T47D (cell line): ENCODE data around the gene MYG1.

ENCODE experiments used
- DNase-seq, 2 experiments: peaks; one replicate each; pipeline versions ENCODE4 v3.0.0 to v3.0.0-alpha.2; 2011 to 2012; ENCODE audit warnings: low read depth in 1 of 2, low spot score in 1 of 2
- JUND ChIP-seq: IDR thresholded peaks from 2 replicates; pipeline ENCODE4 v1.6.1; 2012; ENCODE audit warnings: low read depth
- in situ Hi-C: cut with HindIII; loops from 2 replicates; pipeline ENCODE4 v1.10.0; 2016; ENCODE audit warnings: low sequenced_read_pairs, low pct_unique_long_range_greater_than_20kb

The MYG1 gene

GRCh38 chr12:53299454-53300180 is at the start of gene MYG1:
Gene MYG1 (plus strand): TSS chr12:53299695. CDS start chr12:53299738, 43 bp downstream.
- in situ Hi-C loops, result no loop called here
- DNase-seq, result peak; percentile 86 to 93
- TF ChIP-seq JUND, result no peak

GRCh38 chr12:53251477-53252348 is 47.8 kb upstream of the MYG1 start:
- DNase-seq, result peak; percentile 75 to 96
- TF ChIP-seq JUND, result no peak
- in situ Hi-C loops, result no loop called here

- peak; percentile 92 to 98 for DNase-seq
- no peak for TF ChIP-seq JUND
- in situ Hi-C loops, result no loop called here
Observed at GRCh38 chr12:53252349-53252916, 47.1 kb upstream of the MYG1 start.

- no peak for TF ChIP-seq JUND
- DNase-seq, result no peak
- in situ Hi-C loops, result no loop called here
Observed at GRCh38 chr12:53253298-53253697, 46.2 kb upstream of the MYG1 start.

GRCh38 chr12:53254816-53255545 is 44.5 kb upstream of the MYG1 start:
- in situ Hi-C loops, result no loop called here
- no peak for DNase-seq
- no peak for TF ChIP-seq JUND

GRCh38 chr12:53255996-53256395 is 43.5 kb upstream of the MYG1 start:
- in situ Hi-C loops, result no loop called here
- DNase-seq, result no peak
- no peak for TF ChIP-seq JUND

GRCh38 chr12:53258541-53259539 is 40.7 kb upstream of the MYG1 start:
- DNase-seq, result no peak
- in situ Hi-C loops, result no loop called here
- TF ChIP-seq JUND, result no peak

- no peak for DNase-seq
- no peak for TF ChIP-seq JUND
- in situ Hi-C loops, result no loop called here
Observed at GRCh38 chr12:53259891-53260290, 39.6 kb upstream of the MYG1 start.

- no peak for DNase-seq
- in situ Hi-C loops, result no loop called here
- TF ChIP-seq JUND, result no peak
Observed at GRCh38 chr12:53265783-53266182, 33.7 kb upstream of the MYG1 start.

GRCh38 chr12:53267306-53267998 is 32.0 kb upstream of the MYG1 start:
- DNase-seq, result no peak
- in situ Hi-C loops, result no loop called here
- TF ChIP-seq JUND, result no peak
